ENCODE data around the gene SPTY2D1.

SPTY2D1 gene

GRCh38 chr11:18566406-18566805 lies 67.7 kb downstream of the SPTY2D1 start:
- Histone ChIP-seq H3K4me3 (ENCODE audit: insufficient read depth, low read length, poor library complexity, severe bottlenecking) (no peak overlapping the region), H4K20me1 (ENCODE audit: low read depth, low read length) (no peaks in the 10 kb centered on the region), H3K27me3 (ENCODE audit: low read length) (no peaks in the 10 kb centered on the region), H3K79me2 (ENCODE audit: insufficient read depth, low read length) (no peaks in the 10 kb centered on the region), H3K36me3 (ENCODE audit: low read length) (no peaks in the 10 kb centered on the region), H3K9me3 (ENCODE audit: insufficient read depth, low read length) (no peaks in the 10 kb centered on the region), H3K9ac (ENCODE audit: low read length) (no peak overlapping the region), H2AFZ (ENCODE audit: low read depth, low read length, severe bottlenecking) (no peak overlapping the region), H3K27ac (ENCODE audit: low read depth, low read length) (no peak overlapping the region), H3K9me2 (replicated peaks; ENCODE audit: insufficient read depth, low read length) (no peaks in the 10 kb centered on the region), H3K4me2 (ENCODE audit: low read depth, low read length, poor library complexity, severe bottlenecking) (no peak overlapping the region), H3F3A (ENCODE audit: insufficient read depth) (no peaks in the 10 kb centered on the region)
- no peak for TF ChIP-seq EZH2phosphoT487 (conservative IDR thresholded peaks at IDR 0.05; ENCODE audit: low read length)
- no peak for TF ChIP-seq CTCF (IDR thresholded peaks at IDR 0.05; ENCODE audit: insufficient read depth, low read length, poor library complexity, severe bottlenecking)

GRCh38 chr11:18564149-18564548 lies 70.0 kb downstream of the SPTY2D1 start:
- H3K27me3 ChIP-seq (ENCODE audit: low read length): no peaks in the 10 kb centered on the region
- H4K20me1 ChIP-seq (ENCODE audit: low read depth, low read length): no peaks in the 10 kb centered on the region
- H3K9me3 ChIP-seq (ENCODE audit: insufficient read depth, low read length): no peaks in the 10 kb centered on the region
- no peaks in the 10 kb centered on the region for H3K9me2 ChIP-seq (replicated peaks; ENCODE audit: insufficient read depth, low read length)
- no peaks in the 10 kb centered on the region for H3K79me2 ChIP-seq (ENCODE audit: insufficient read depth, low read length)
- TF ChIP-seq EZH2phosphoT487 (conservative IDR thresholded peaks at IDR 0.05; ENCODE audit: low read length) (no peak), CTCF (IDR thresholded peaks at IDR 0.05; ENCODE audit: insufficient read depth, low read length, poor library complexity, severe bottlenecking) (no peak)
- H3F3A ChIP-seq (ENCODE audit: insufficient read depth): no peaks in the 10 kb centered on the region
- no peak overlapping the region for H3K4me3 ChIP-seq (ENCODE audit: insufficient read depth, low read length, poor library complexity, severe bottlenecking)
- H3K4me2 ChIP-seq (ENCODE audit: low read depth, low read length, poor library complexity, severe bottlenecking): no peak overlapping the region
- no peak overlapping the region for H3K9ac ChIP-seq (ENCODE audit: low read length)
- H3K27ac ChIP-seq (ENCODE audit: low read depth, low read length): no peak overlapping the region
- H3K36me3 ChIP-seq (ENCODE audit: low read length): no peaks in the 10 kb centered on the region
- no peak overlapping the region for H2AFZ ChIP-seq (ENCODE audit: low read depth, low read length, severe bottlenecking)

- H3K4me2 ChIP-seq (ENCODE audit: low read depth, low read length, poor library complexity, severe bottlenecking): no peak overlapping the region
- no peaks in the 10 kb centered on the region for H3K79me2 ChIP-seq (ENCODE audit: insufficient read depth, low read length)
- H2AFZ ChIP-seq (ENCODE audit: low read depth, low read length, severe bottlenecking): no peak overlapping the region
- H3K9me2 ChIP-seq (replicated peaks; ENCODE audit: insufficient read depth, low read length): no peaks in the 10 kb centered on the region
- no peak for TF ChIP-seq CTCF (IDR thresholded peaks at IDR 0.05; ENCODE audit: insufficient read depth, low read length, poor library complexity, severe bottlenecking)
- no peak for TF ChIP-seq EZH2phosphoT487 (conservative IDR thresholded peaks at IDR 0.05; ENCODE audit: low read length)
- no peaks in the 10 kb centered on the region for H3F3A ChIP-seq (ENCODE audit: insufficient read depth)
- no peak overlapping the region for H3K27ac ChIP-seq (ENCODE audit: low read depth, low read length)
- H3K9me3 ChIP-seq (ENCODE audit: insufficient read depth, low read length): no peaks in the 10 kb centered on the region
- H3K9ac ChIP-seq (ENCODE audit: low read length): no peak overlapping the region
- no peaks in the 10 kb centered on the region for H3K36me3 ChIP-seq (ENCODE audit: low read length)
- no peaks in the 10 kb centered on the region for H3K27me3 ChIP-seq (ENCODE audit: low read length)
- H3K4me3 ChIP-seq (ENCODE audit: insufficient read depth, low read length, poor library complexity, severe bottlenecking): no peak overlapping the region
- no peaks in the 10 kb centered on the region for H4K20me1 ChIP-seq (ENCODE audit: low read depth, low read length)
Measured at GRCh38 chr11:18563090-18563730, 70.9 kb downstream of the SPTY2D1 start.
